Measurements from ENCODE around the gene DNPH1. TPM values are rescaled to one million over a fixed set of nuclear protein-coding genes. Genes with fewer than 3 reads are reported as not detected.

The DNPH1 gene
- polyA plus RNA-seq (2013, experiment 1 of 2; ENCODE audit: insufficient read length) = 22.8 TPM
- polyA plus RNA-seq (2013, experiment 2 of 2; ENCODE audit: insufficient read length) = 19.1 TPM

GRCh38 chr6:43228951-43229802, at the start of gene DNPH1:
Gene DNPH1 (minus strand): TSS chr6:43229481. CDS start chr6:43229456, 25 bp downstream.
- DNase-seq = peak; percentile 66

GRCh38 chr6:43278524-43279078, 49.3 kb upstream of the DNPH1 start:
- DNase-seq = peak; percentile 65

GRCh38 chr6:43277643-43278523, 48.6 kb upstream of the DNPH1 start:
- DNase-seq = peak; percentile 42

- no peak for DNase-seq
Measured at GRCh38 chr6:43277306-43277642, 48.0 kb upstream of the DNPH1 start.

- DNase-seq = no peak
Measured at GRCh38 chr6:43276577-43277305, 47.5 kb upstream of the DNPH1 start.

GRCh38 chr6:43275801-43276576, 46.7 kb upstream of the DNPH1 start:
- DNase-seq = no peak

- DNase-seq = no peak
Measured at GRCh38 chr6:43274916-43275597, 45.8 kb upstream of the DNPH1 start.

- DNase-seq = no peak
Measured at GRCh38 chr6:43274127-43274915, 45.0 kb upstream of the DNPH1 start.

- DNase-seq = no peak
Measured at GRCh38 chr6:43273707-43274106, 44.4 kb upstream of the DNPH1 start.

GRCh38 chr6:43271944-43272343, 42.7 kb upstream of the DNPH1 start:
- no peak for DNase-seq

- no peak for DNase-seq
Measured at GRCh38 chr6:43271103-43271815, 42.0 kb upstream of the DNPH1 start.

- DNase-seq = peak; percentile 9
Measured at GRCh38 chr6:43269273-43270007, 40.2 kb upstream of the DNPH1 start.

GRCh38 chr6:43268782-43269272, 39.5 kb upstream of the DNPH1 start:
- no peak for DNase-seq

- no peak for DNase-seq
Measured at GRCh38 chr6:43268355-43268700, 39.0 kb upstream of the DNPH1 start.

- no peak for DNase-seq
Measured at GRCh38 chr6:43267619-43268354, 38.5 kb upstream of the DNPH1 start.

GRCh38 chr6:43265564-43265963, 36.3 kb upstream of the DNPH1 start:
- DNase-seq = no peak

GRCh38 chr6:43264599-43265145, 35.4 kb upstream of the DNPH1 start:
- no peak for DNase-seq

All from fibroblast of skin of back (primary cell).